Caco-2 (cell line): ENCODE measurements around the gene NONO. TPM values are rescaled to one million over a fixed set of nuclear protein-coding genes. Genes with fewer than 3 reads are reported as not detected.
A peak's percentile ranks its signal among the peaks of the same experiment; 100 is the strongest.

Experiments
- BruUV-seq: library from RNA; stranded (reverse); fragments of 400-500 nt; replicated peaks from 2 replicates; lab custom pipeline; 2021; lab: Mats Ljungman, UMichigan
- CTCF ChIA-PET: fragments of 300-600 bp; sonication (Branson Sonifier 250); formaldehyde crosslinking; loops from one replicate; lab custom pipeline; 2022; ENCODE audit warnings: antibody characterized with exemption; lab: Charles Lee
- POLR2A ChIA-PET: fragments of 300-600 bp; sonication (Branson Sonifier 250); formaldehyde crosslinking; loops from one replicate; lab custom pipeline; 2022; ENCODE audit warnings: antibody characterized with exemption; lab: Charles Lee
- DNase-seq, 2 experiments: peaks; one replicate each; pipeline versions ENCODE4 v3.0.0 to v3.0.0-alpha.2; 2020 to 2022
- H3K27me3 ChIP-seq: replicated peaks from 2 replicates; pipeline ENCODE4 v1.6.0; 2011; ENCODE audit warnings: low read length; ENCODE audit not compliant: control insufficient read depth, insufficient read depth
- H3K36me3 ChIP-seq: 2 replicates; pipeline ENCODE4 v1.5.1; 2011; ENCODE audit warnings: low read length; ENCODE audit not compliant: control insufficient read depth, insufficient read depth
- H3K4me1 ChIP-seq: fragments of 250-450 bp; sonication (Bioruptor Pico); 2 replicates; pipeline ENCODE4 v1.5.1; 2020; ENCODE audit warnings: mild to moderate bottlenecking
- H3K4me3 ChIP-seq: 2 replicates; pipeline ENCODE4 v1.5.1; 2011; ENCODE audit warnings: low read depth, mild to moderate bottlenecking, control low read depth, low read length
- H3K9me3 ChIP-seq: fragments of 250-450 bp; sonication (Bioruptor Pico); 2 replicates; pipeline ENCODE4 v1.5.1; 2020; ENCODE audit warnings: mild to moderate bottlenecking, moderate library complexity
- H3K27ac Mint-ChIP-seq: one replicate; pipeline ENCODE4 v1.8.0; 2022; ENCODE audit warnings: mixed read lengths; ENCODE audit not compliant: unreplicated experiment
- H3K27me3 Mint-ChIP-seq: one replicate; pipeline ENCODE4 v1.8.0; 2022; ENCODE audit warnings: mixed read lengths; ENCODE audit not compliant: insufficient read depth, unreplicated experiment
- H3K36me3 Mint-ChIP-seq: one replicate; pipeline ENCODE4 v1.8.0; 2022; ENCODE audit warnings: mild to moderate bottlenecking, mixed read lengths; ENCODE audit not compliant: insufficient read depth, unreplicated experiment
- H3K4me1 Mint-ChIP-seq: one replicate; pipeline ENCODE4 v1.8.0; 2022; ENCODE audit warnings: low read depth, mixed read lengths; ENCODE audit not compliant: unreplicated experiment
- H3K4me3 Mint-ChIP-seq: one replicate; pipeline ENCODE4 v1.8.0; 2022; ENCODE audit warnings: mild to moderate bottlenecking, moderate library complexity, mixed read lengths; ENCODE audit not compliant: unreplicated experiment
- H3K9me3 Mint-ChIP-seq: one replicate; pipeline ENCODE4 v1.8.0; 2022; ENCODE audit warnings: mixed read lengths; ENCODE audit not compliant: unreplicated experiment
- CTCF ChIP-seq, 2 experiments: fragments of 200-600 bp in 1 of 2; IDR thresholded peaks; 1 replicate in 1 of 2; 2 replicates in 1 of 2; pipeline versions ENCODE4 v1.5.1 to v1.8.0; 2011 to 2022; ENCODE audit warnings: antibody characterized with exemption in 1 of 2, control low read depth in 1 of 2, inconsistent platforms in 1 of 2, low read depth in 1 of 2, low read length in 1 of 2, mild to moderate bottlenecking in 1 of 2, moderate library complexity in 1 of 2; ENCODE audit not compliant: insufficient read depth in 1 of 2, severe bottlenecking in 1 of 2, unreplicated experiment in 1 of 2
- intact Hi-C: fragments of 100-400 bp; cut with micrococcal nuclease; formaldehyde crosslinking; loops from one replicate; pipeline ENCODE4 v1.10.0; 2022; ENCODE audit not compliant: unreplicated experiment
- total RNA-seq: library from RNA; stranded (reverse); gene quantifications from 2 replicates; pipeline ENCODE4 v1.2.3, GENCODE V29; 2022

The NONO gene
- total RNA-seq, 1 experiment from 2014 or later = 477 TPM

DNA sequence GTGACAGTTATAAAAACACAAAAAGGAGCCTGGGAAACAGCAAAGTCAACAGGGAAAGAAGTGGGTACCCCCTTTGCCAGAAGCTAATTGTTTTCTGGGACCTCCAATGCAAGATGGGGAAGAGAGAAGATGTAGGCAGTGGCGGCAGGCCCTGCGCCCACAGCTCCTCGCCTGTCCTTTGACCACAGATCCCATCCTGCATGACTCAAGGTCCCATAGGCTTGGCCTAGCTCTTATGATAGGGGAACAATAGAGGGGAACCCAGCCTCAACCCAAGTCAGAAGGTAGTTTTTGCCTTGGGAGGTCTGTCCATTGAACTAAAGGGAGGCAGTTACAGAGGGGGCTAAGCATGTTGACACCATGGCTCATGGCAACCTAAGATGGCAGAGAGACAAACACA lies 43.7 kb upstream of the NONO start:
- TF ChIP-seq CTCF (IDR thresholded peaks at IDR 0.05; ENCODE audit: insufficient read depth in 1 of 2, low read depth in 1 of 2, low read length in 1 of 2, severe bottlenecking in 1 of 2, unreplicated experiment in 1 of 2) = no peak
- H3K27ac Mint-ChIP-seq = no peak overlapping the region
- Histone ChIP-seq H3K36me3 (no peaks in the 10 kb centered on the region; the same call in 1 of the 2 replicates), H3K9me3 (no peaks in the 10 kb centered on the region), H3K4me3 (no peak overlapping the region), H3K4me1 (no peaks in the 10 kb centered on the region), H3K27me3 (no peaks in the 10 kb centered on the region)
- POLR2A ChIA-PET = no interaction called here
- no peak overlapping the region for H3K4me3 Mint-ChIP-seq
- CTCF ChIA-PET = no interaction called here
- no peaks in the 10 kb centered on the region for H3K9me3 Mint-ChIP-seq
- no peaks in the 10 kb centered on the region for H3K27me3 Mint-ChIP-seq
- intact Hi-C loops = no loop called here
- peaks cover 27% of the 10 kb centered on the region for H3K36me3 Mint-ChIP-seq
- DNase-seq = no peak
- H3K4me1 Mint-ChIP-seq = peaks cover 6% of the 10 kb centered on the region
- TSS peak; percentile 75 for BruUV-seq

- Mint-ChIP-seq H3K9me3 (no peaks in the 10 kb centered on the region), H3K36me3 (peaks cover 35% of the 10 kb centered on the region), H3K4me3 (no peak overlapping the region), H3K4me1 (no peaks in the 10 kb centered on the region), H3K27me3 (no peaks in the 10 kb centered on the region), H3K27ac (no peak overlapping the region)
- intact Hi-C loops = no loop called here
- no TSS peak for BruUV-seq
- H3K9me3 ChIP-seq = no peaks in the 10 kb centered on the region
- no peaks in the 10 kb centered on the region for H3K4me1 ChIP-seq
- DNase-seq = no peak
- H3K27me3 ChIP-seq = no peaks in the 10 kb centered on the region
- POLR2A ChIA-PET = no interaction called here
- CTCF ChIA-PET = no interaction called here
- TF ChIP-seq CTCF (IDR thresholded peaks at IDR 0.05; ENCODE audit: insufficient read depth in 1 of 2, low read depth in 1 of 2, low read length in 1 of 2, severe bottlenecking in 1 of 2, unreplicated experiment in 1 of 2) = no peak
- no peak overlapping the region for H3K4me3 ChIP-seq
- H3K36me3 ChIP-seq = no peaks in the 10 kb centered on the region; the same call in 1 of the 2 replicates
Measured at GRCh38 chrX:71241301-71241700, 42.1 kb upstream of the NONO start.

- no peak overlapping the region for H3K4me3 ChIP-seq
- Mint-ChIP-seq H3K4me1 (no peaks in the 10 kb centered on the region), H3K27ac (no peak overlapping the region), H3K9me3 (no peaks in the 10 kb centered on the region), H3K4me3 (no peak overlapping the region), H3K27me3 (no peaks in the 10 kb centered on the region), H3K36me3 (peaks cover 62% of the 10 kb centered on the region)
- no peaks in the 10 kb centered on the region; the same call in 1 of the 2 replicates for H3K36me3 ChIP-seq
- no peaks in the 10 kb centered on the region for H3K9me3 ChIP-seq
- no TSS peak for BruUV-seq
- POLR2A ChIA-PET = no interaction called here
- no peak for DNase-seq
- no peak for TF ChIP-seq CTCF (IDR thresholded peaks at IDR 0.05; ENCODE audit: insufficient read depth in 1 of 2, low read depth in 1 of 2, low read length in 1 of 2, severe bottlenecking in 1 of 2, unreplicated experiment in 1 of 2)
- H3K4me1 ChIP-seq = no peaks in the 10 kb centered on the region
- intact Hi-C loops = no loop called here
- no peaks in the 10 kb centered on the region for H3K27me3 ChIP-seq
- CTCF ChIA-PET = no interaction called here
Measured at GRCh38 chrX:71244359-71245128, 38.9 kb upstream of the NONO start.
